ENCODE results near the gene TBC1D21. TPM values are rescaled to one million over a fixed set of nuclear protein-coding genes. Genes with fewer than 3 reads are reported as not detected.

TBC1D21 gene, protein sequence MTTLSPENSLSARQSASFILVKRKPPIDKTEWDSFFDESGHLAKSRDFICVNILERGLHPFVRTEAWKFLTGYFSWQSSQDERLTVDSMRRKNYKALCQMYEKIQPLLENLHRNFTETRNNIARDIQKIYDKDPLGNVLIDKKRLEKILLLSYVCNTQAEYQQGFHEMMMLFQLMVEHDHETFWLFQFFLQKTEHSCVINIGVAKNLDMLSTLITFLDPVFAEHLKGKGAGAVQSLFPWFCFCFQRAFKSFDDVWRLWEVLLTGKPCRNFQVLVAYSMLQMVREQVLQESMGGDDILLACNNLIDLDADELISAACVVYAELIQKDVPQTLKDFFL
- total RNA-seq, result not detected in 2 replicates

GRCh38 chr15:73873456-73873855 is at the start of gene TBC1D21:
Gene TBC1D21 (plus strand): TSS chr15:73873564. CDS start chr15:73873710, 146 bp downstream.
- DNase-seq (ENCODE audit: low read depth, low spot score), result no peak

GRCh38 chr15:73826711-73827251 is 46.6 kb upstream of the TBC1D21 start:
- DNase-seq (ENCODE audit: low read depth, low spot score), result no peak

DNA sequence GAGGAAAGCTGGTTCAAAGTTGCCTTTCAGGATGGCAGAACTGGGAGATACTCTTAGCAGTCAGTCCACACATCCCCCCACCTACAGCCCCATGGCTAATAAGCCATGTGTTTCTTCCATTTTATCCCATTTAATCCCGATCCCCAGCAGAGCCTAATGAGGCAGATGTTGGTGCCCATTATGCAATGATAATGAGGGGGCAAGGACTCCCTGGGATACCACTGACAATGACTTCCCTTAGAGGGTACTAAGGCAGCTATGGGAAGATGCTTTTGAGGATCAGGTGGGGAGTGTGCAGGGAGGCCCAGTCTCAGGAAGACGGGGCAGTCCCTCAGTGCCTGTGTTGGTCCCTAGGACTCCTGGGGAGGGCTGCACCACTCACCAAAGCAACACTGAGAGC is 43.8 kb upstream of the TBC1D21 start:
- no peak for DNase-seq (ENCODE audit: low read depth, low spot score)

- DNase-seq (ENCODE audit: low read depth, low spot score), result no peak
These were observed 40.7 kb upstream of the TBC1D21 start for GRCh38 chr15:73832657-73833056.

DNA sequence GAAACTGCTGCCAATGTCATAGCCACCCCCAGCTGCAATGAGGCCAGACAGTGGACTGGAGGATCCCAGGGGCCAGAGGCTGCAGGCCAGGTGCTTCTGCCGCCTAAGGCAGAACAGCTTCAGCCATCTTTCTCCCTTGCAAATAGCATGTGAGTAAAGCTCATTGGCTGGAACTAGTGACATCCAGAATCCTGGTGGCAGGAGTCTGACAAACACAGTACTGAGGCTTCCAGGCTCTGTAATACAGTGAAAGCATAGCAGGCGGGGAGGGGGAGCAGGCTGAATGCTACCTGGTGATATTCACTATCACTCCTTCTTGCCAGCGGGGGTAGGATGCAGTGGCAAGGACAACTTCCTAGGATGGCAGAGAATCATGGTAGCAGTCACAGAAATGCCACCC is 36.5 kb upstream of the TBC1D21 start:
- DNase-seq (ENCODE audit: low read depth, low spot score), result no peak

GRCh38 chr15:73838831-73839426 is 34.4 kb upstream of the TBC1D21 start:
- no peak for DNase-seq (ENCODE audit: low read depth, low spot score)

GRCh38 chr15:73839699-73840377 is 33.5 kb upstream of the TBC1D21 start:
- no peak for DNase-seq (ENCODE audit: low read depth, low spot score)

- no peak for DNase-seq (ENCODE audit: low read depth, low spot score)
These were observed 32.6 kb upstream of the TBC1D21 start for GRCh38 chr15:73840771-73841170.

DNA sequence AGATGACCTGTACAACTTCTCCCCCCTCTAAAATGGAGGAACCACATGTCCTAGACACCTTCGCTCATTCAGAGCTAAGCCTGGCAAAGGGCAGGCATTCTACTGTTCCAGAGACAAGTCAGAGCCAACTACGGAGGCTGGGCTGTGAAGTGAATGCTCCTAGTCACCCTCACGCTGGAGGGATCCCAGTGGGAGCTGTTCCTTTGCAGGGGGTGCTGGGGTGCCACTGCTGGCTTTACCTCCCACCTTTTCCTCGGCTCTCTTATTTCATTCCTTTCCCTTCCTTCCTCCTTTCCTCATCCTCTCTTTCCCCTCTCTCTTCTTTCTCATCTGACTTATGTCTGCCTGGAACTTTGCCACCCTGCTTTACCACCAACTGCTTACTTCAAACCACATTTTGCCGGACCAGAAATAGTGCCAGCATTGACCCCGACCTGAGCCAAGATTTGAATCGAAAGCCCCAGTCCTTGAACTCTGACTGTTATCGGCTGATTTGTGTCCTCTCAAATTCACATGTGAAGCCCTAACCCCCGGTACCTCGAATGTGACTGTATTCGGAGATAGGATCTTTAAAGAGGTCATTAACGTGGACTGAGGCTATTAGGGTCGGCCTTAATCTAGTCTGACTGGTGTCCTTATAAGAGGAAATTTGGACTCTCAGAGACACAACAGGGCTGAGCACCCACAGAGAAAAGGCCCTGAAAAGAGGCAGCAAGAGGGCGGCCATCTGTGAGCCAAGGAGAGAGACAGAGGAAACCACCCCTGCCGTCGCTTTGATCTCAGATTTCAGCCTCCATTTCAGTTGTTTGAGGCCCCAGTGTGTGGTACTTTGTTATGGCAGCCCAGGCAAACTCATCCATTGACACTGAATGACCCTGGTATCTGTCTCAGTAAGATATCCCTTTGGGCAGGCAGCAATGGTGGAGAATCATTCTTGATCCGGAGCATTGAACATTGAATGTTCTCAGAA is 31.3 kb upstream of the TBC1D21 start:
- no peak for DNase-seq (ENCODE audit: low read depth, low spot score)

DNA sequence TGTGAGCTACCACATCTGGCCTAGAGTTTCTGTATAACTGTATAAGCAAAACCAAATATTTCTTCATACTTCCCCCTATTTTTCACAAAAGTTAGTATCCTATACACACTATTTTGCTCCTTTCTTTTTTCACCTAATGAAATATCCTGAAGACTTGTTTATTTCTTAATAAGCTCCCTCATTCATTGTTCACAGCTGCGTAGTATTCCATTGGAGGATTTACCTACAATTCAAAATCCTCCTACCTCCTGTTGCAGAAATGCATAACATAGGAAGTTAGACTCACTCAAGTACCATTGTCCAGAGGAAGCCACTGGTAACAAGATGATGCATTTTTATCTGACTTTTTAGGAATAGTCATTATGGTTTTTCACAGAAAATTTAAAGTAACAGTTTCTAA is 29.6 kb upstream of the TBC1D21 start:
- DNase-seq (ENCODE audit: low read depth, low spot score), result no peak

DNA sequence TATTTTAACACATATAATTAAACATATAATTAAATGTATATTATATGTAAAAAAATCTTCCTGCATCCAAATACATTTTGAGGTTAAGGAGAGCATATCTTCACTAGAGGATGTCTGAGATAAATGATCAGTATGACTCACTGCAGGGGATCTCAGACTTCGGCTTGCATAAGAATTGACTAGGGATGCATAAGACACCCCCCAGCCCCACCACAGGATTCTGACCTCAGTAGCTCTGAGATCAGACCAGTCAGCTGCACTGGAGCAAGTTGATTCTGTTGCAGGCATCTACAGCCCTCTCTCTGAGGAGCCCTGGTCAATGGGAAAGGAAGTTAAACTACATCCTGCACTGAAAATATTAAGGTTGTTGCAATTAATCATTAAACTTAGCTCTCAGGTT is 29.0 kb upstream of the TBC1D21 start:
- no peak for DNase-seq (ENCODE audit: low read depth, low spot score)

DNA sequence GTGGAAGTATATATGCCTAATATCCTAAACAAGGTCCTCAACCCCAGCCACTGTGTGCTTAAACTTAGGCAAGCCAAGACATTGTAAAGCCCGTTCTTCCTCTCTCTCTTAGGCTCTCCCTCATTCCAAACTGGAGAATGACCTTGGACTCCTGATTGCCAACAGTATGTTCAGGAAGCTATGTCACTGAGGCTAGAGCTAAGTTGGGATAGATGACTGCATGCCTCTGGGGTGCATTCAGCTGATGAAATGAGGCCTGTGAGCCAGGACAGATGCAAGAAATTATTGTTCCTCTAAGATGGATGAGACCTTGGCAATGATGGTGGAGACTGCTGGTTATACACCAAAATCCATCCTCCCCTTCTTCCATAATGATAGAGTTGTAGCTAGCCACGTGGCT is 27.9 kb upstream of the TBC1D21 start:
- DNase-seq (ENCODE audit: low read depth, low spot score), result no peak

DNA sequence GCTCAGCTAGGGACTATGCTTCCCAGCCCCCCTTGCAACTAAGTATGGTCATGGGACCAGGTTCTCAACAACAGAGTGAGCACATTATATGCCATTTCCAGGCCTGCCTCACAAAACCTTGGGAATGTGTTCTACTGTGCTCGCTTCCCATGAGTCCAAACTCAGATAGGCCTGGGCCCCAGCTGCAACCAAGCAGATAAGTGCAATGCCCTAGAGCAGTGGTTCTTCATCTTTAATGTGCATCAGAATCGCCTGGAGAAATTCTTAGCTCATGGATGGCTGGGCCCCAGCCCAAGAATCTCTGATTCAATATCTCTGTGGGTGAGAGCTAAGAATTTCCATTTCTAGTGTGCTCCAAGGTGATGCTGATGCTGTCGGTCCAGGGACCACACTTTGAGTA is 27.5 kb upstream of the TBC1D21 start:
- DNase-seq (ENCODE audit: low read depth, low spot score), result no peak

- no peak for DNase-seq (ENCODE audit: low read depth, low spot score)
These were observed 23.7 kb upstream of the TBC1D21 start for GRCh38 chr15:73849641-73850040.

DNA sequence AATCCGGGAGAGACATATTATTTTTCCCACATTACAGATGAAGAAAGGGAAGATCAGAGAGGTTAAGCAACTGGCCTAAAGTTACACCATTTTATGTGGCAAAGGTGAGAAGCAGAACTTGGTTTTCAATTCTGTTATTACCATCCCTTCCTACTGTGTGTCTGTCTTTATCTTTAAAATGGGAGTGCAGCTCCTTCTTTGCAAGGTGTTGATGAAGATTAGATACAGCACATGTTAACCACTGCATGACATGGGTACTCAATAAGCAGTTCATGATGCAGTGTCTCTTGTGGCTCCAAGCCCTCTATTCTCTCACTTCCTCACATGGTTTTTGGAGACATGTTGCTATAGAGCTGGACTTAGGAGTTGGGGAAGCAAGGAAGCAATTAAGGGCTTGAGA is 23.1 kb upstream of the TBC1D21 start:
- no peak for DNase-seq (ENCODE audit: low read depth, low spot score)

DNA sequence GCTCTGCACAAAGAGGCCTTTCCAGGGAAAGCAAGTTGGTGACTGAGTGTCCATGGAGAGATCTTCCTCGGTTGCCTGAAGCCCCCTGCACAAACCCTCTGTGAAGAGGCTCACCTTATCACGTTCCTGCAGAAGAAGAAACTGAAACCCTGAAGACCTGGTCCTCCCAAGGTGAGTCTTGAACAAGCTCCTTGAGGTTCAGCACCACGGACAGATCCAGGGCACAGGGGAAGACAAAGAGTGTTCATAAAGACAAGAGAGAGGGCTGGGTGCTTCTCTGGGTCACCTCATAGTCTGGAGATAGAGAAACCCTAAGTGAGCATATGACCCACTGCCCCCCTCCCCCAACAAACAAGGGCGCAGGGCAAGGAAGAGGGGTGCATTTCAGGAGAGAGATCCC is 21.7 kb upstream of the TBC1D21 start:
- peak; percentile 8 for DNase-seq (ENCODE audit: low read depth, low spot score)

GRCh38 chr15:73852507-73852906 is 20.9 kb upstream of the TBC1D21 start:
- no peak for DNase-seq (ENCODE audit: low read depth, low spot score)

GRCh38 chr15:73854265-73854664 is 19.1 kb upstream of the TBC1D21 start:
- no peak for DNase-seq (ENCODE audit: low read depth, low spot score)

DNA sequence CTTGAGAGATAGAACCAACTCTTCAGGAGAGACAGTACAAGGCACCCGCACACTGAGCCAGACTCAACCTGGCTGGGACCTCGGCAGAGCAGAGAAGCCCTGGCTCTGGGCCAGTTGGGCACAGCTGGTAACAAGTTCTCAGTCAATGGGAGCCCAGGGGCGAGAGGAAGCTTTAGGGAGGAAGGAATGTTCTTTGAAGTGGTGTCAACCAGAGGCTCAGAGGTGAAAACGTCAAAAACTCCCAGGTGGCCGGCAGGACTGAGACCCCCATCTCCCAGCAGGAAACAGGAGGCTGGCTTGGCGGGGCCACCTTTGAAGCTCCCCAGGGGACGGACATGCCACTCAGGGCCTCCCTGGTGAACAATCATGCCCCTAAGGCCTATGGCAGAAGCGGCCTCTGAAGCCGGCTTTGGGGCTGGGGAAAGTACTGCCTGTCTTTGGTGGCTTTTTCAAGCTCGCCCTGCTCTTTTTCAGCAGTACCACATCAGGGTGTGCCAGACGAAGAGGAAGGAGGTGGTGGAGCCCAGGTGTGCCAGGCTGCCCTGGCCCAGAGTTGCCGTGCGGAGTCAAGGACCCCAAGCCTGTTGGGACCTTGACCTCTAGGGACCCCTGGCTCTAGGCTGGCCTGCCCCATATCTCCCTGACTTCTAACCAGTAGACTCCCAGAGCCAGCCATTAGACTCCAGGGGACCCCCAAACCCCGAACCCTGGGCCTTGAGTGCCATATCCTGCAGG is 16.7 kb upstream of the TBC1D21 start:
- DNase-seq (ENCODE audit: low read depth, low spot score), result no peak

DNA sequence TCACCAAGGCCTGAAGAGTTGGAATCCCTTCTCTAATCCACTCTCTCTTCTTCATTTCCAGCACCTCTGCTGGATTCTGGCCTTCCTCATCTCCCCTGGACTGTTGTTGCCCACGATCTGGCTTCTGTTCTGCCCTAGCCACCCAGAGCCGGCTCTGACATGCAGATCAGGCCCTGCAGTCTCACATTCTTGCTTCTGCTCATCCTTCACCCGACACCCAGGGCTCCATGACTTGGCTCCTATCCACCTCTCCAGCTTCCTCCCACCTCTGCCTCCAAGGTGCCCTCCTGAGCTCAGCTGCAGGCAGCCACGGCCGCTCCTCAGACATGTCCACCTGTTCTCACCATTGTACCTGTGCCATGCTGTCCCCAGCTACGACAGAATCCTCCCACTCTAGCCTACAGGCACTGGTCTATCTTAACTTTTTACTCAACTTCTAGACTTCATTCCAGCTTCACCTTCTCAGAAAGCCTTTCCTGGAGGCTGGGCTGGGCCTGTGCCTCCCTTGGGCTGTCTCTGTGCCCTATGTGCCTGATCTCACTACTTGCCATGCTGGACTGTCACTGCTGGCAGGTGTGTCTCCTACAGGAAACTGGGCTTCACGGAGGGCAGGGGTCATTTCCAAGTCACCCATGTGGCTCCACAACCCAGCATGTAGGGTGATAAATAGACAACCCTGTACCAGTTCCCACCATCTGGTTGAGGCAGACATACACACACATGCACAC is 16.0 kb upstream of the TBC1D21 start:
- DNase-seq (ENCODE audit: low read depth, low spot score), result no peak
